Spleen (tissue), 7 donors: ENCODE measurements around the gene DIP2C.

ENCODE experiments used
- POLR2A ChIP-seq, 3 donors: fragments of 450-650 bp; IDR thresholded peaks; one replicate each; pipeline ENCODE4 v1.5.1; 2017; ENCODE audit warnings: antibody characterized with exemption in 3 of 3, mild to moderate bottlenecking in 1 of 3
- POLR2AphosphoS5 ChIP-seq, 3 donors: sonication (generic); formaldehyde crosslinking; IDR thresholded peaks; one replicate each; pipeline ENCODE4 v1.5.1; 2017; ENCODE audit warnings: antibody characterized with exemption in 3 of 3
- TF ChIP-seq, protein P1 (sequence below), 11 experiments: fragments of 200-600 bp in 7 of 11; fragments of 450-650 bp in 4 of 11; sonication (generic) in 4 of 11; IDR thresholded peaks in 8 of 11; conservative IDR thresholded peaks in 3 of 11; 1 replicate in 7 of 11; 2 replicates in 4 of 11; pipeline versions ENCODE4 v1.4.0 to v1.8.0; 2016 to 2021; ENCODE audit warnings: antibody characterized with exemption in 11 of 11, inconsistent platforms in 4 of 11, mild to moderate bottlenecking in 1 of 11
- donor health status: DM: no; HTN: no; CAD: no; lungs with moderate emphysema.
- donor health status: DM: no; HTN: no; CAD: no.
- donor health status: DM: no; HTN: no; CAD: no.

DNA sequence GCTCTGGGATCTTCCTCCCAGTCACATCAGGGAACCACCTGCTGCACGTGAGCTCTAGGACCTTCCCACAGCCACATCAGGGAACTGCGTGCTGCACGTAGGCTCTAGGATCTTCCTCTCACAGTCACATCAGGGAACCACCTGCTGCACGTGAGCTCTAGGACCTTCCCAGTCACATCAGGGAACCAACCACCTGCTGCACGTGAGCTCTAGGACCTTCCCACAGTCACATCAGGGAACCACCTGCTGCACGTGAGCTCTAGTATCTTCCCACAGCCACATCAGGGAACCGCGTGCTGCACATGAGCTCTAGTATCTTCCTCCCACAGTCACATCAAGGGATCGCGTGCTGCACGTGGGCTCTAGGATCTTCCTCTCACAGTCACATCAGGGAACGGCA, 229.7 kb downstream of the DIP2C start:
- TF ChIP-seq, protein P1, sequence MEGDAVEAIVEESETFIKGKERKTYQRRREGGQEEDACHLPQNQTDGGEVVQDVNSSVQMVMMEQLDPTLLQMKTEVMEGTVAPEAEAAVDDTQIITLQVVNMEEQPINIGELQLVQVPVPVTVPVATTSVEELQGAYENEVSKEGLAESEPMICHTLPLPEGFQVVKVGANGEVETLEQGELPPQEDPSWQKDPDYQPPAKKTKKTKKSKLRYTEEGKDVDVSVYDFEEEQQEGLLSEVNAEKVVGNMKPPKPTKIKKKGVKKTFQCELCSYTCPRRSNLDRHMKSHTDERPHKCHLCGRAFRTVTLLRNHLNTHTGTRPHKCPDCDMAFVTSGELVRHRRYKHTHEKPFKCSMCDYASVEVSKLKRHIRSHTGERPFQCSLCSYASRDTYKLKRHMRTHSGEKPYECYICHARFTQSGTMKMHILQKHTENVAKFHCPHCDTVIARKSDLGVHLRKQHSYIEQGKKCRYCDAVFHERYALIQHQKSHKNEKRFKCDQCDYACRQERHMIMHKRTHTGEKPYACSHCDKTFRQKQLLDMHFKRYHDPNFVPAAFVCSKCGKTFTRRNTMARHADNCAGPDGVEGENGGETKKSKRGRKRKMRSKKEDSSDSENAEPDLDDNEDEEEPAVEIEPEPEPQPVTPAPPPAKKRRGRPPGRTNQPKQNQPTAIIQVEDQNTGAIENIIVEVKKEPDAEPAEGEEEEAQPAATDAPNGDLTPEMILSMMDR (IDR thresholded peaks at IDR 0.05 in 8 of 11, conservative IDR thresholded peaks at IDR 0.05 in 3 of 11): no peak
- TF ChIP-seq POLR2AphosphoS5 (IDR thresholded peaks at IDR 0.05) (no peak), POLR2A (IDR thresholded peaks at IDR 0.05) (no peak)
